ENCODE results near the gene RASA3.
A peak's percentile ranks its signal among the peaks of the same experiment; 100 is the strongest.

The RASA3 gene

GRCh38 chr13:114046431-114046975, 85.9 kb downstream of the RASA3 start:
- Histone ChIP-seq H3K9me3 (ENCODE audit: control insufficient read depth in 2 of 2, low read length in 2 of 2) (no peaks in the 10 kb centered on the region), H3K36me3 (ENCODE audit: control insufficient read depth in 2 of 2, insufficient read depth in 2 of 2, low read length in 2 of 2) (peaks cover under 1 to 2% of the 10 kb centered on the region in 2 donors), H3K4me1 (ENCODE audit: control insufficient read depth, insufficient read depth, low read length) (peaks cover 10% of the 10 kb centered on the region), H3K27ac (ENCODE audit: low read length) (no peak overlapping the region), H3K4me3 (ENCODE audit: low read length in 2 of 2) (no peak overlapping the region), H3K9ac (ENCODE audit: low read length in 2 of 2) (no peak overlapping the region), H3K27me3 (ENCODE audit: control insufficient read depth in 1 of 2, insufficient read depth in 2 of 2, low read length in 2 of 2) (no peaks in the 10 kb centered on the region)

- no peaks in the 10 kb centered on the region for H3K9me3 ChIP-seq (ENCODE audit: control insufficient read depth in 2 of 2, low read length in 2 of 2)
- H3K4me1 ChIP-seq (ENCODE audit: control insufficient read depth, insufficient read depth, low read length) = peaks cover 10% of the 10 kb centered on the region
- no peak overlapping the region for H3K9ac ChIP-seq (ENCODE audit: low read length in 2 of 2)
- no peaks in the 10 kb centered on the region for H3K27me3 ChIP-seq (ENCODE audit: control insufficient read depth in 1 of 2, insufficient read depth in 2 of 2, low read length in 2 of 2)
- H3K27ac ChIP-seq (ENCODE audit: low read length) = no peak overlapping the region
- H3K4me3 ChIP-seq (ENCODE audit: low read length in 2 of 2) = no peak overlapping the region
- peaks cover 2 to 5% of the 10 kb centered on the region in 2 donors for H3K36me3 ChIP-seq (ENCODE audit: control insufficient read depth in 2 of 2, insufficient read depth in 2 of 2, low read length in 2 of 2)
Measured at GRCh38 chr13:114045113-114045735, 87.2 kb downstream of the RASA3 start.

- peak overlapping the region; percentile 24 for H3K27ac ChIP-seq (ENCODE audit: low read length)
- no peaks in the 10 kb centered on the region for H3K9me3 ChIP-seq (ENCODE audit: control insufficient read depth in 2 of 2, low read length in 2 of 2)
- H3K27me3 ChIP-seq (ENCODE audit: control insufficient read depth in 1 of 2, insufficient read depth in 2 of 2, low read length in 2 of 2) = no peaks in the 10 kb centered on the region
- H3K36me3 ChIP-seq (ENCODE audit: control insufficient read depth in 2 of 2, insufficient read depth in 2 of 2, low read length in 2 of 2) = peaks cover 2 to 5% of the 10 kb centered on the region in 2 donors
- peaks cover 10% of the 10 kb centered on the region for H3K4me1 ChIP-seq (ENCODE audit: control insufficient read depth, insufficient read depth, low read length)
- no peak overlapping the region for H3K9ac ChIP-seq (ENCODE audit: low read length in 2 of 2)
- H3K4me3 ChIP-seq (ENCODE audit: low read length in 2 of 2) = no peak overlapping the region
Measured at GRCh38 chr13:114044486-114044885, 87.9 kb downstream of the RASA3 start.

GRCh38 chr13:114043421-114044053, 88.9 kb downstream of the RASA3 start:
- Histone ChIP-seq H3K9me3 (ENCODE audit: control insufficient read depth in 2 of 2, low read length in 2 of 2) (no peaks in the 10 kb centered on the region), H3K4me3 (ENCODE audit: low read length in 2 of 2) (peak overlapping the region in 1 of 2 donors; percentile 47), H3K36me3 (ENCODE audit: control insufficient read depth in 2 of 2, insufficient read depth in 2 of 2, low read length in 2 of 2) (peaks cover 2 to 5% of the 10 kb centered on the region in 2 donors), H3K9ac (ENCODE audit: low read length in 2 of 2) (no peak overlapping the region), H3K27ac (ENCODE audit: low read length) (no peak overlapping the region), H3K4me1 (ENCODE audit: control insufficient read depth, insufficient read depth, low read length) (peaks cover 13% of the 10 kb centered on the region), H3K27me3 (ENCODE audit: control insufficient read depth in 1 of 2, insufficient read depth in 2 of 2, low read length in 2 of 2) (no peaks in the 10 kb centered on the region)

- no peaks in the 10 kb centered on the region for H3K9me3 ChIP-seq (ENCODE audit: control insufficient read depth in 2 of 2, low read length in 2 of 2)
- H3K4me1 ChIP-seq (ENCODE audit: control insufficient read depth, insufficient read depth, low read length) = peaks cover 16% of the 10 kb centered on the region
- H3K27ac ChIP-seq (ENCODE audit: low read length) = no peak overlapping the region
- no peaks in the 10 kb centered on the region for H3K27me3 ChIP-seq (ENCODE audit: control insufficient read depth in 1 of 2, insufficient read depth in 2 of 2, low read length in 2 of 2)
- peaks cover 2 to 5% of the 10 kb centered on the region in 2 donors for H3K36me3 ChIP-seq (ENCODE audit: control insufficient read depth in 2 of 2, insufficient read depth in 2 of 2, low read length in 2 of 2)
- no peak overlapping the region for H3K9ac ChIP-seq (ENCODE audit: low read length in 2 of 2)
- H3K4me3 ChIP-seq (ENCODE audit: low read length in 2 of 2) = no peak overlapping the region
Measured at GRCh38 chr13:114042066-114042815, 90.2 kb downstream of the RASA3 start.

- no peaks in the 10 kb centered on the region for H3K9me3 ChIP-seq (ENCODE audit: control insufficient read depth in 2 of 2, low read length in 2 of 2)
- no peak overlapping the region for H3K4me3 ChIP-seq (ENCODE audit: low read length in 2 of 2)
- H3K27ac ChIP-seq (ENCODE audit: low read length) = no peak overlapping the region
- H3K27me3 ChIP-seq (ENCODE audit: control insufficient read depth in 1 of 2, insufficient read depth in 2 of 2, low read length in 2 of 2) = no peaks in the 10 kb centered on the region
- H3K4me1 ChIP-seq (ENCODE audit: control insufficient read depth, insufficient read depth, low read length) = peaks cover 18% of the 10 kb centered on the region
- peaks cover 2 to 5% of the 10 kb centered on the region in 2 donors for H3K36me3 ChIP-seq (ENCODE audit: control insufficient read depth in 2 of 2, insufficient read depth in 2 of 2, low read length in 2 of 2)
- H3K9ac ChIP-seq (ENCODE audit: low read length in 2 of 2) = no peak overlapping the region
Measured at GRCh38 chr13:114041493-114041892, 90.9 kb downstream of the RASA3 start.

- Histone ChIP-seq H3K4me3 (ENCODE audit: low read length in 2 of 2) (no peak overlapping the region), H3K9ac (ENCODE audit: low read length in 2 of 2) (no peak overlapping the region), H3K36me3 (ENCODE audit: control insufficient read depth in 2 of 2, insufficient read depth in 2 of 2, low read length in 2 of 2) (peaks cover 2 to 5% of the 10 kb centered on the region in 2 donors), H3K4me1 (ENCODE audit: control insufficient read depth, insufficient read depth, low read length) (peaks cover 32% of the 10 kb centered on the region), H3K27me3 (ENCODE audit: control insufficient read depth in 1 of 2, insufficient read depth in 2 of 2, low read length in 2 of 2) (no peaks in the 10 kb centered on the region), H3K27ac (ENCODE audit: low read length) (no peak overlapping the region), H3K9me3 (ENCODE audit: control insufficient read depth in 2 of 2, low read length in 2 of 2) (no peaks in the 10 kb centered on the region)
Measured at GRCh38 chr13:114039471-114040141, 92.8 kb downstream of the RASA3 start.

GRCh38 chr13:114038900-114039299, 93.5 kb downstream of the RASA3 start:
- Histone ChIP-seq H3K4me1 (ENCODE audit: control insufficient read depth, insufficient read depth, low read length) (peaks cover 39% of the 10 kb centered on the region), H3K36me3 (ENCODE audit: control insufficient read depth in 2 of 2, insufficient read depth in 2 of 2, low read length in 2 of 2) (peaks cover 2 to 5% of the 10 kb centered on the region in 2 donors), H3K27ac (ENCODE audit: low read length) (no peak overlapping the region), H3K9ac (ENCODE audit: low read length in 2 of 2) (no peak overlapping the region), H3K4me3 (ENCODE audit: low read length in 2 of 2) (no peak overlapping the region), H3K9me3 (ENCODE audit: control insufficient read depth in 2 of 2, low read length in 2 of 2) (no peaks in the 10 kb centered on the region), H3K27me3 (ENCODE audit: control insufficient read depth in 1 of 2, insufficient read depth in 2 of 2, low read length in 2 of 2) (no peaks in the 10 kb centered on the region)

GRCh38 chr13:114038211-114038613, 94.2 kb downstream of the RASA3 start:
- Histone ChIP-seq H3K9ac (ENCODE audit: low read length in 2 of 2) (no peak overlapping the region), H3K27ac (ENCODE audit: low read length) (no peak overlapping the region)

GRCh38 chr13:114037674-114038073, 94.7 kb downstream of the RASA3 start:
- Histone ChIP-seq H3K27ac (ENCODE audit: low read length) (no peak overlapping the region), H3K9ac (ENCODE audit: low read length in 2 of 2) (no peak overlapping the region), H3K4me3 (ENCODE audit: low read length in 2 of 2) (no peak overlapping the region), H3K9me3 (ENCODE audit: control insufficient read depth in 2 of 2, low read length in 2 of 2) (no peaks in the 10 kb centered on the region), H3K4me1 (ENCODE audit: control insufficient read depth, insufficient read depth, low read length) (peaks cover 40% of the 10 kb centered on the region), H3K27me3 (ENCODE audit: control insufficient read depth in 1 of 2, insufficient read depth in 2 of 2, low read length in 2 of 2) (no peaks in the 10 kb centered on the region), H3K36me3 (ENCODE audit: control insufficient read depth in 2 of 2, insufficient read depth in 2 of 2, low read length in 2 of 2) (peaks cover 2 to 5% of the 10 kb centered on the region in 2 donors)

More at GRCh38 chr13:114038211-114038613, 94.2 kb downstream of the RASA3 start:
- Histone ChIP-seq H3K36me3 (ENCODE audit: control insufficient read depth in 2 of 2, insufficient read depth in 2 of 2, low read length in 2 of 2) (peaks cover 2 to 5% of the 10 kb centered on the region in 2 donors), H3K4me3 (ENCODE audit: low read length in 2 of 2) (no peak overlapping the region), H3K4me1 (ENCODE audit: control insufficient read depth, insufficient read depth, low read length) (peaks cover 43% of the 10 kb centered on the region), H3K27me3 (ENCODE audit: control insufficient read depth in 1 of 2, insufficient read depth in 2 of 2, low read length in 2 of 2) (no peaks in the 10 kb centered on the region), H3K9me3 (ENCODE audit: control insufficient read depth in 2 of 2, low read length in 2 of 2) (no peaks in the 10 kb centered on the region)

Measured in stomach smooth muscle (tissue), 2 donors.